Measurements from ENCODE around the gene FDXACB1.

FDXACB1 gene

DNA sequence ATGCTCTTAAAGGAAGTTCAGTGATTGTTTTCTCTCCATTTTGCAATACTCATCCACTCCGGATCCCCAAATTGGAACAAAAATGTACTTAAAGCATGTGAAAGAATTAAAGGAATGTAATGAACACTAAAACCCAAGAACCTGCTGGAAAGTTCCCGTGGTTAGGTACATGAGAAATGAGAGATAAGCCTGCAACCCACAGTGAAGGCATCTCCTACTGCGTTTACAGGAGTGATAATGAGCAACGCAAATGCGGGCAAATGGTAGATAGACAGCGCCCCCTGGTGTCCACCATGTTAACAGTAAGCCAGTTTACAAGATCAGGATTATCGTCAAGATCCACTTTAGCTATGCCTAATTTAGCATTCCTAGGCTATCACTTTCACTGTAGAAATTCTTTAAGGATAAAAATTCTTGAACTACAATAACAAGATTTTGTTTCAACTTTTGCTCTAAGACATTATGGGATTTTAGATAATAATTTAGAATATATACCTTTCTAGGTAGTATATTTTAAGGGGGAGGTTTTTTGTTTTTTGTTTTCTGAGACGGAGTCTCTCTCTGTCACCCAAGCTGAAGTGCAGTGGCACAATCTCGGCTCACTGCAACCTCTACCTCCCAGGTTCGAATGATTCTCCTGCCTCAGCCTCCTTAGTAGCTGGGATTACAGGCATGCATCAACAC lies 37.5 kb downstream of the FDXACB1 start:
- peak; percentile 77 to 80 for DNase-seq

GRCh38 chr11:111840143-111840542 lies 38.8 kb downstream of the FDXACB1 start:
- DNase-seq, result no peak

DNA sequence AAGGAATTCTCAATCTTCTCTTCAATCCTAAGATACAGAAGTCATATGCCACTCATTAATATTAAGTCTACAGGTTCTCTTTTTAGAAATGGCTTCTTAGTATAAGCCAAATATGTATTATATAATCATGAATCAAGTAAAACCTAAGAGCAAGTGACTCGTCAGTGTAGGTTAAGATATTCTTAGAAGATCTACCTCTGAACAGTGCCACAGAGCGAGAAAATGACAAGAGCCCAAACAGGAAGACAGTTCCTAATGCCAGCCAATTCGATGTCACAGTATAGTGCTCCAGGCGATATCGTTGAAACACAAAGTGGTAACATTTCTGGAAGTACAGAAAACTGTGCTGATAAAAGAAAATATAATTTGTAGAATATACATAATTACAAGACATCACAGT lies 40.9 kb downstream of the FDXACB1 start:
- DNase-seq, result no peak

DNA sequence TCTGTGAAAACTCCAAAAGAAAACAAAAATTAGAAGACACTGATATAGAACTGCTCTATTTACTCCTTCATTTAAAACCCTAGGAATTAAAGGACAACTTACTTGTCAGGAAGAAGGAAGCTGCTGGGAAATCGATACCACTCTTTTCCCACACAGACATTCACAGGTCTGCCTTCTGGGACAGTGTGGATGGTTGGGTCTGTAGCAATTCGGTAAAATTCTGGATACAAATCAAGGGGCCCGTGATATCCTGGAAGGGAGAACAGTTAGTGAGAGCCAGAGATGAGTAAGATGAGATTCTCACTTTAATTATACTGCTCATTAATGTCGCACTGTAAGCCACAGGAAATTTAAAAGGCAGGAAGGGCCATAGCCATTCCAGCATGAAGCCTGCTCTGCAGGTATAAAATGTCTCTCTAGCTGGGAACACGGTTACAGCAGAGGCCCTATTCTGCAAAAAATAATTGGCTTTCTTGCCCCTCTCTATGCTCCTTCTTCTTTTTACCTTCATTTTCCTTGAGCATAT lies 41.5 kb downstream of the FDXACB1 start:
- no peak for DNase-seq

- no peak for DNase-seq
Measured at GRCh38 chr11:111836721-111837120, 42.2 kb downstream of the FDXACB1 start.

DNA sequence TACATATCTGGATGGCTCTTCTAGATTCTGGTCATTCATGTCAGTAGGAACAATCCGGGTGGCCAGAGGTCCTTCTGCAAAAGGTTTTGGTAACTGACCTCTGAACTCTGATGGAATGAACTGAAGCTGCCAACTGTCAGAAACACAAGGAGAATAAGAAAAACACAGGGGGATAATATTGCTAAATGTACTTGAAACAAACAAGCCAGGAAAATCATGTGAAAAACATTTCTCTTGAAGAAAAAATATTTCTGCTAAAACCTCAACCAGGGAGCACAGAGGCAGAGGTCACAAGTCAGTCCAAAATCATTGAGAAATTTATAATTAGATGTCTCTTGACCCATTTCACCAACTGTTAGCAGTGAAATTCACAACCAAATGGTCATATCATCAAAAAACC lies 42.8 kb downstream of the FDXACB1 start:
- DNase-seq, result no peak

- no peak for DNase-seq
Measured at GRCh38 chr11:111835665-111836064, 43.3 kb downstream of the FDXACB1 start.

DNA sequence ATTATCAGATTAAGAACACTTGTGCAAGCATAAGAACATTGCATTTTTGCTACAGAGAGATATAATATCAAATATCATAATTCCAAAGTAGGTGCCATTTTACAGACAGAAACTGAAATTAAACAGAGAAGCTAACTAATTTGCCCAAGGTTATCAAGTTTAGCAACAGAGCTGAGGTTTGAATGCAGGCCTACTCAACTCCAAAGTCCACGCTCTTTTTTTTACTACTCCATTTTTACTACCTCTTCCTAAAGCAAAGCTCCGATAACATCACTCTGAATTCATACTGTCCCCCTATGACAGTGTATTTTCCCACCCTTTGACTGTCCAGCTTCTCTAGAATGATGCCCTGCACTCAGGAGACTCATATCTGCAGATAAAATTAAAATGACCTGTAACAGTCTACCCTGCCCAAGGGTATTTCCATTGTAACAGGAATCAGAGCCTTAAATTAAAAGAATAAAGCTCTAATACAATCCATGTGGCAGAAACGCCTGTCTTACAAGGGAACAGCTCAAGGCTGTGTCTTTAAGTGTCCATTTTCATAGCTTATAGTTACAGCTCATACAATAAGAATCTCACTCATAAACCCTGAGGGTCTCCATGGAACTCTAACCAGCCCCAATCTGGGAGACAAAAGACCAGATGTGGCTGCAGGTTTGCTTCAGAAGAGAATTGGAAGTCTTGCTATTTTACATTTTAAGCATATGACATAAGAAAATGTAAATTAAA lies 44.4 kb downstream of the FDXACB1 start:
- no peak for DNase-seq

GRCh38 chr11:111833524-111833923 lies 45.4 kb downstream of the FDXACB1 start:
- DNase-seq, result no peak

DNA sequence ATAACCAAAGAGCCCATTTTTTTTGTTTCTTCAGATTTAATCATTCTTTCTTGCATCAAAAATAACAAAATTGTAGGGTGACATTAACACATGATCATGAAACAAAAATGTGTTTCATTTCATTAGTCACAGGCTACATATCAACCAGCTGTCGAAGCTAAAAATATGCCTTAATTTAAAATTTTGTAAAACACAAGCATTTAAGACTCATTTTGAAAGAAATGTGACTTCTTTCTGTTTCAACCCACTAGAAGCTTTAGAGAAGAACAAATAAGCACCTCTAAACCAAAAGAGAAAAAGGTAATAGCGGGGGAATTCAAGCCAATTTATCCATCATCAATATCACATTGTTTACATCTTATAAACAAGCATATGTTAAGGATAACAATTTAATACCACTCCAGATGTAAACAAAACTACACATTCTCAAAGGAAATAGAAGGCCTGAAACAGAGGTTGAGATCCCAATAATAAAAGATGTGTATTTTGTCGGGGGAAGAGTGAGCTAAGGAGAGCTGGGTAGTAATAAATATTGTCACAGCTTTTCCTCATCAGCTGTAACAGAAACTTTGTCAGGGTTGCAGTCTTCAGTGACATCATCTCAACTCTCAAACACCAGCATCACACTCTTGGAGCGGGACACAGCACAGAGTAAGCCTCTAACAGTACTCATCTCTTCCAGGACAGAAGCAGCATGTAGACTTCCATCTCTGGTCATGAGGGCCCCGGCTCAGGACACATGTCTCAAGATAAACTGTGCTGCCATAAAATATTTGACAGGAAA lies 49.6 kb downstream of the FDXACB1 start:
- no peak for DNase-seq

DNA sequence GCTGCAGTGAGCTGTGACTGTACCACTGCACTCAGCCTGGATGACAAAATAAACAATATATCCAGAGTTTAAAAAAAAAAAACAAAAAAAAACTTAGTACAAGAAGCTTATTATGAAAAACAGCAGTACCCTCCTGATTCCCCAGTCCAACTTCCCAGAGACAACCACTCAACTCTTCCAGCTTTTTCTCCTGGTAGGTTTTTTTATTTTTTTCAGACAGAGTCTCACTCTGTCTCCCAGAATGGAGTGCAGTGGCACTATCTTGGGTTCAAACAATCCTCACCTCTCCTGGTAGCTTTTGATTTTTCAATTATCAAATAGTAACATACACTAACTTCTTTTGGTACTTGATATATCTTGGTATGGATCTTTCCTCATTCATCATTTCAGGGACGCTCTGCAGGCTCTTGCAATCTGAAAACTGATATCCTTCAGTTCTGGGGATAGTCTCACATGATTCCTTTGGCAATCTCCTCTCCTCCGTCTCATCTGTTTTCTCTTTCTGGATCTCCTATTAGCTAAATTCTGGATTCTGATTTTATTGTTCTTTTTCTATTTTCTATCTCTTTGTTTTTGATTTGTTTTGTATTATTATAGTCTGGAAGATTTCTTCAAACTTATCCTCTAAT lies 52.5 kb downstream of the FDXACB1 start:
- DNase-seq, result no peak
